Measurements from ENCODE around the gene DUSP7.

The DUSP7 gene

DNA sequence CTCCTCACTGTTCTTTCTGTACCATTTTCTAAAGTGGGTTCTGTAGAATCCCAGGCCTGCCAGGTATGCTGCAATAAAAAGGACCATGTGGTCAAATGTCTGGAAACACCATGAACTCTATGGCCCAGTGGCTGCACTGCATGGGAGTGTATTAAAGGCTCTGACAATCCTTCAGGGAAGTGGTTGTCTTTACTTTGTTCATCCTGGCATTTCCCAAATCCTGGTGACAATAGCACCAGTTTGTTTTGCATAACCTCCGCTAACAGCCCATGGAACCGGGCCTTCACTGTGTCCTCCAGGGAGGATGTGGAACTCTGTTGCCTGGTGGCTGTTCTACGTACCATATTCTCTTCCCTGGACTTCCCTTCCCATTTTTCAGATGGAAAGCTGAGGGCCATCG, 11.2 kb upstream of the DUSP7 start:
- no peaks in the 10 kb centered on the region for H3K36me3 ChIP-seq (ENCODE audit: control insufficient read depth in 2 of 2, insufficient read depth in 1 of 2, low read length in 2 of 2)
- no peak overlapping the region for H3K27ac ChIP-seq (ENCODE audit: extremely low read depth, low read depth, low read length)
- TF ChIP-seq ZNF837 (tag by site-specific recombination; IDR thresholded peaks at IDR 0.05) (no peak), YY1 (tag by site-specific recombination; IDR thresholded peaks at IDR 0.05) (no peak), ZNF473 (tag by site-specific recombination; IDR thresholded peaks at IDR 0.05) (no peak), ZNF624 (tag by site-specific recombination; IDR thresholded peaks at IDR 0.05) (no peak), REPIN1 (tag by site-specific recombination; IDR thresholded peaks at IDR 0.05; ENCODE audit: low read depth) (no peak), ZNF18 (tag by site-specific recombination; IDR thresholded peaks at IDR 0.05) (no peak), ZNF785 (tag by site-specific recombination; IDR thresholded peaks at IDR 0.05) (no peak), YY2 (tag by site-specific recombination; IDR thresholded peaks at IDR 0.05) (no peak), ZNF37A (tag by site-specific recombination; IDR thresholded peaks at IDR 0.05) (no peak), ZNF768 (tag by site-specific recombination; IDR thresholded peaks at IDR 0.05) (no peak)
- ChIA-PET CTCF (interaction anchor here (0.6 kb wide), 1 partner anchor 126 kb away, joined by 3 read pairs; the partner anchor contains the start of gene RRP9), POLR2A (interaction anchor here (2.6 kb wide), 1 partner anchor 11 kb away, joined by 7 read pairs; the partner anchor contains the start of gene DUSP7)
- H3K4me1 ChIP-seq (ENCODE audit: control insufficient read depth, insufficient read depth, low read length): no peaks in the 10 kb centered on the region
- H3K4me3 ChIP-seq (ENCODE audit: low read depth, low read length): no peak overlapping the region
- H3K9me3 ChIP-seq (ENCODE audit: control insufficient read depth, insufficient read depth, low read depth, low read length): no peaks in the 10 kb centered on the region

DNA sequence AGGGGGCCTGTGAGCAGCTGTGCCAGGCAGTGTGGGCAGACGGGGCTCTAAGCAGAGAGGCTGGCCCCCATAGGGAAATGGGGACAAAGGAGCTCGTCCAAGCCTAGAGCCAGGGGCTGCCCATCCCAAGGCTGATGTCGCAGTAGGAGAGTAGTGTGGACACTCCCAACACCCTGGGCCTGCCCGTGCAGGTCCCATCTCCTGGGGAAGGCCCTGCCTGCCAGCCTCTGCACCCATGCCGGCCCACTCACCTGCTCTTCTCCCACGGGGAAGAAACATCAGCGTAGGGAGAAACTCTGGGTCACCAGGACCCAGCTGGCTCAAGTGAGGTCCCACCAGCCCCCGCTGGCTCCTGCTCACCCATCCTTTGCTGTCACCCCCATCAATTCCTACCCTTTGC, 10.7 kb upstream of the DUSP7 start:
- ChIA-PET POLR2A (interaction anchor here (2.6 kb wide), 1 partner anchor 10 kb away, joined by 7 read pairs; the partner anchor contains the start of gene DUSP7), CTCF (interaction anchor here (0.6 kb wide), 1 partner anchor 126 kb away, joined by 3 read pairs; the partner anchor contains the start of gene RRP9)
- no peaks in the 10 kb centered on the region for H3K9me3 ChIP-seq (ENCODE audit: control insufficient read depth, insufficient read depth, low read depth, low read length)
- H3K4me3 ChIP-seq (ENCODE audit: low read depth, low read length): no peak overlapping the region
- no peaks in the 10 kb centered on the region for H3K4me1 ChIP-seq (ENCODE audit: control insufficient read depth, insufficient read depth, low read length)
- H3K36me3 ChIP-seq (ENCODE audit: control insufficient read depth in 2 of 2, insufficient read depth in 1 of 2, low read length in 2 of 2): no peaks in the 10 kb centered on the region
- TF ChIP-seq ZNF169 (tag by site-specific recombination; IDR thresholded peaks at IDR 0.05) (no peak), ZNF133 (tag by site-specific recombination; IDR thresholded peaks at IDR 0.05) (no peak), ZNF549 (tag by site-specific recombination; IDR thresholded peaks at IDR 0.05) (no peak), ZNF211 (tag by site-specific recombination; IDR thresholded peaks at IDR 0.05; ENCODE audit: low read depth) (no peak), ZNF221 (tag by site-specific recombination; IDR thresholded peaks at IDR 0.05; ENCODE audit: borderline replicate concordance) (no peak), ZNF548 (tag by site-specific recombination; IDR thresholded peaks at IDR 0.05) (no peak), ZNF654 (tag by site-specific recombination; IDR thresholded peaks at IDR 0.05; ENCODE audit: low read depth) (no peak)
- no peak overlapping the region for H3K27ac ChIP-seq (ENCODE audit: extremely low read depth, low read depth, low read length)

- no peaks in the 10 kb centered on the region for H3K36me3 ChIP-seq (ENCODE audit: control insufficient read depth in 2 of 2, insufficient read depth in 1 of 2, low read length in 2 of 2)
- H3K4me3 ChIP-seq (ENCODE audit: low read depth, low read length): no peak overlapping the region
- CTCF ChIA-PET: interaction anchor here (0.6 kb wide), 1 partner anchor 11 kb away, joined by 3 read pairs; no protein-coding TSS in a partner anchor
- H3K4me1 ChIP-seq (ENCODE audit: control insufficient read depth, insufficient read depth, low read length): no peaks in the 10 kb centered on the region
- no peak overlapping the region for H3K27ac ChIP-seq (ENCODE audit: extremely low read depth, low read depth, low read length)
- TF ChIP-seq KLF16 (tag by site-specific recombination; IDR thresholded peaks at IDR 0.05) (no peak), KLF9 (tag by site-specific recombination; IDR thresholded peaks at IDR 0.05; ENCODE audit: low read depth) (no peak), ZFHX2 (tag by site-specific recombination; conservative IDR thresholded peaks at IDR 0.05) (peak; percentile 39), ZNF426 (tag by site-specific recombination; IDR thresholded peaks at IDR 0.05) (no peak)
- POLR2A ChIA-PET: interaction anchor here (2.6 kb wide), 1 partner anchor 9 kb away, joined by 7 read pairs; the partner anchor contains the start of gene DUSP7
- H3K9me3 ChIP-seq (ENCODE audit: control insufficient read depth, insufficient read depth, low read depth, low read length): no peaks in the 10 kb centered on the region
Observed at GRCh38 chr3:52065264-52065756, 8.9 kb upstream of the DUSP7 start.

Data from HEK293 (cell line).